Measurements from ENCODE around the gene MEGF11.

MEGF11 gene

GRCh38 chr15:66047321-66048024, 206.1 kb downstream of the MEGF11 start:
- no peak overlapping the region for H3K27ac ChIP-seq (ENCODE audit: low read depth, low read length)
- no peaks in the 10 kb centered on the region for H3K9me3 ChIP-seq (ENCODE audit: insufficient read depth, low read length)
- no peaks in the 10 kb centered on the region for H3K9me2 ChIP-seq (replicated peaks; ENCODE audit: insufficient read depth, low read length)
- H3K79me2 ChIP-seq (ENCODE audit: insufficient read depth, low read length) = no peaks in the 10 kb centered on the region
- H3K4me2 ChIP-seq (ENCODE audit: low read depth, low read length, poor library complexity, severe bottlenecking) = no peak overlapping the region
- TF ChIP-seq EZH2phosphoT487 (conservative IDR thresholded peaks at IDR 0.05; ENCODE audit: low read length) (no peak), CTCF (IDR thresholded peaks at IDR 0.05; ENCODE audit: insufficient read depth, low read length, poor library complexity, severe bottlenecking) (no peak)
- H3K27me3 ChIP-seq (ENCODE audit: low read length) = no peaks in the 10 kb centered on the region
- H3F3A ChIP-seq (ENCODE audit: insufficient read depth) = no peaks in the 10 kb centered on the region
- H3K36me3 ChIP-seq (ENCODE audit: low read length) = no peaks in the 10 kb centered on the region
- no peak overlapping the region for H3K9ac ChIP-seq (ENCODE audit: low read length)
- no peak overlapping the region for H2AFZ ChIP-seq (ENCODE audit: low read depth, low read length, severe bottlenecking)
- H3K4me3 ChIP-seq (ENCODE audit: insufficient read depth, low read length, poor library complexity, severe bottlenecking) = no peak overlapping the region
- H4K20me1 ChIP-seq (ENCODE audit: low read depth, low read length) = no peaks in the 10 kb centered on the region

- no peaks in the 10 kb centered on the region for H4K20me1 ChIP-seq (ENCODE audit: low read depth, low read length)
- H3K36me3 ChIP-seq (ENCODE audit: low read length) = no peaks in the 10 kb centered on the region
- H3K27ac ChIP-seq (ENCODE audit: low read depth, low read length) = no peak overlapping the region
- no peak overlapping the region for H3K4me3 ChIP-seq (ENCODE audit: insufficient read depth, low read length, poor library complexity, severe bottlenecking)
- H3K9me3 ChIP-seq (ENCODE audit: insufficient read depth, low read length) = no peaks in the 10 kb centered on the region
- H3K79me2 ChIP-seq (ENCODE audit: insufficient read depth, low read length) = no peaks in the 10 kb centered on the region
- no peaks in the 10 kb centered on the region for H3K27me3 ChIP-seq (ENCODE audit: low read length)
- H3K9me2 ChIP-seq (replicated peaks; ENCODE audit: insufficient read depth, low read length) = no peaks in the 10 kb centered on the region
- TF ChIP-seq EZH2phosphoT487 (conservative IDR thresholded peaks at IDR 0.05; ENCODE audit: low read length) = no peak
- TF ChIP-seq CTCF (IDR thresholded peaks at IDR 0.05; ENCODE audit: insufficient read depth, low read length, poor library complexity, severe bottlenecking) = no peak
- no peak overlapping the region for H2AFZ ChIP-seq (ENCODE audit: low read depth, low read length, severe bottlenecking)
- no peak overlapping the region for H3K4me2 ChIP-seq (ENCODE audit: low read depth, low read length, poor library complexity, severe bottlenecking)
- no peaks in the 10 kb centered on the region for H3F3A ChIP-seq (ENCODE audit: insufficient read depth)
- no peak overlapping the region for H3K9ac ChIP-seq (ENCODE audit: low read length)
Observed at GRCh38 chr15:66046751-66047150, 206.8 kb downstream of the MEGF11 start.

DNA sequence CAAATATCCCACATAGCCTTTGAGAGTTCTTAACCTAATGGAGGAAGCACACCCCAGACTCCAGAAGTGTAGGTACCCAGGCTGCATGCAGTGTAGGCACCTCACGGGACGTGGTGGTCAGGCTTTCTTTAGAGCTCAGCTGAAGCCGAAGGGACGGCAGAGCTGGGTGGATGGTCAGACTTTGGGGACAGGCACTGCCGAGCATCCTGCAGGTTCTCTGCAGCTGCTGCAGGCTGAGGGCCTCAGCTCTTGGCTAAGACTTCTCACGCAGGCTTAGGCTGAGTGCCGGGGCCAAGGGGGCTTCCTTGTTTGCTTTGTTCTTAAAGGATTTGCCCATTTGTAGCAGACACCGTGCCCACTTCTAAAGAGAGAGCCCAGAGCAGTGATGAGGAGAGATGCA, 207.2 kb downstream of the MEGF11 start:
- no peaks in the 10 kb centered on the region for H3K79me2 ChIP-seq (ENCODE audit: insufficient read depth, low read length)
- H2AFZ ChIP-seq (ENCODE audit: low read depth, low read length, severe bottlenecking) = no peak overlapping the region
- TF ChIP-seq CTCF (IDR thresholded peaks at IDR 0.05; ENCODE audit: insufficient read depth, low read length, poor library complexity, severe bottlenecking) = no peak
- TF ChIP-seq EZH2phosphoT487 (conservative IDR thresholded peaks at IDR 0.05; ENCODE audit: low read length) = no peak
- H3K9me3 ChIP-seq (ENCODE audit: insufficient read depth, low read length) = no peaks in the 10 kb centered on the region
- H3F3A ChIP-seq (ENCODE audit: insufficient read depth) = no peaks in the 10 kb centered on the region
- H4K20me1 ChIP-seq (ENCODE audit: low read depth, low read length) = no peaks in the 10 kb centered on the region
- H3K36me3 ChIP-seq (ENCODE audit: low read length) = no peaks in the 10 kb centered on the region
- H3K4me2 ChIP-seq (ENCODE audit: low read depth, low read length, poor library complexity, severe bottlenecking) = no peak overlapping the region
- H3K9me2 ChIP-seq (replicated peaks; ENCODE audit: insufficient read depth, low read length) = no peaks in the 10 kb centered on the region
- no peaks in the 10 kb centered on the region for H3K27me3 ChIP-seq (ENCODE audit: low read length)
- no peak overlapping the region for H3K4me3 ChIP-seq (ENCODE audit: insufficient read depth, low read length, poor library complexity, severe bottlenecking)
- H3K27ac ChIP-seq (ENCODE audit: low read depth, low read length) = no peak overlapping the region
- H3K9ac ChIP-seq (ENCODE audit: low read length) = no peak overlapping the region
